Ecto neural progenitor cell (in vitro differentiated cells): ENCODE results near the gene SPG11.

Experiments
- DNase-seq: peaks from one replicate; pipeline ENCODE4 v3.0.0-alpha.2; 2018; ENCODE audit warnings: low spot score

Gene SPG11

DNA sequence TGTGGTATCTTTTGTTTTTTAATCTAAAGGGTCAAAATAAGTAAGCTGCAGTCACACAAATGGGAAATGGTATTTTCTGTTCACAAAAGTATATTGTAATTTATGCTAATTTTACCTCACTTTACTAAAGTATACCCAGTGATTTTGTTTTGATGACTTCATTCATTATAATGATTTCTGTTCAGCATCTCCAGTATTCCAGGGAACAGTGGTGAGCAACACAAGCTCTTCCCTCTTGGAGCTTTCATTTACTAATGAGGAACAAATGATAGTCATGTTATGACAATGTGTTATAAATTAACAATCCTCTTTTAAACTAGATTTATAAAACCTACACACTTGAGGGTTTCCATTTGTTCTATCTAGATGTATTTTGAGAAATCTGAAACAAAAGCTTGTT lies 147.0 kb downstream of the SPG11 start:
- DNase-seq = no peak
